ENCODE measurements around the gene NRCAM.

The NRCAM gene

GRCh38 chr7:108145401-108145800 lies 310.8 kb downstream of the NRCAM start:
- DNase-seq (ENCODE audit: extremely low spot score, insufficient read length, low read depth) = no peak
- no peak for FAIRE-seq

- FAIRE-seq = no peak
- no peak for DNase-seq (ENCODE audit: extremely low spot score, insufficient read length, low read depth)
Observed at GRCh38 chr7:108144931-108145330, 311.3 kb downstream of the NRCAM start.

GRCh38 chr7:108143658-108144420 lies 312.4 kb downstream of the NRCAM start:
- FAIRE-seq = no peak
- no peak for DNase-seq (ENCODE audit: extremely low spot score, insufficient read length, low read depth)

GRCh38 chr7:108142675-108143259 lies 313.5 kb downstream of the NRCAM start:
- FAIRE-seq (no peak), DNase-seq (ENCODE audit: extremely low spot score, insufficient read length, low read depth) (no peak)

GRCh38 chr7:108142180-108142579 lies 314.1 kb downstream of the NRCAM start:
- FAIRE-seq (no peak), DNase-seq (ENCODE audit: extremely low spot score, insufficient read length, low read depth) (no peak)

GRCh38 chr7:108140671-108141070 lies 315.6 kb downstream of the NRCAM start:
- DNase-seq (ENCODE audit: extremely low spot score, insufficient read length, low read depth) = no peak
- FAIRE-seq = no peak

- DNase-seq (ENCODE audit: extremely low spot score, insufficient read length, low read depth) = no peak
- no peak for FAIRE-seq
Observed at GRCh38 chr7:108138911-108139310, 317.3 kb downstream of the NRCAM start.

- FAIRE-seq (no peak), DNase-seq (ENCODE audit: extremely low spot score, insufficient read length, low read depth) (no peak)
Observed at GRCh38 chr7:108137993-108138392, 318.2 kb downstream of the NRCAM start.

- DNase-seq (ENCODE audit: extremely low spot score, insufficient read length, low read depth) = no peak
- no peak for FAIRE-seq
Observed at GRCh38 chr7:108137040-108137439, 319.2 kb downstream of the NRCAM start.

GRCh38 chr7:108136191-108136688 lies 320.0 kb downstream of the NRCAM start:
- FAIRE-seq = no peak

GRCh38 chr7:108135446-108136190 lies 320.6 kb downstream of the NRCAM start:
- peak; percentile 98 for FAIRE-seq
- peak; percentile 37 for DNase-seq (ENCODE audit: extremely low spot score, insufficient read length, low read depth)

More at GRCh38 chr7:108136191-108136688, 320.0 kb downstream of the NRCAM start:
- DNase-seq (ENCODE audit: extremely low spot score, insufficient read length, low read depth) = no peak

GRCh38 chr7:108134486-108134885 lies 321.8 kb downstream of the NRCAM start:
- FAIRE-seq (no peak), DNase-seq (ENCODE audit: extremely low spot score, insufficient read length, low read depth) (no peak)

GRCh38 chr7:108132551-108133265 lies 323.5 kb downstream of the NRCAM start:
- FAIRE-seq (no peak), DNase-seq (ENCODE audit: extremely low spot score, insufficient read length, low read depth) (no peak)

GRCh38 chr7:108130261-108130660 lies 326.0 kb downstream of the NRCAM start, which contains the start of gene LAMB4:
LAMB4 (minus strand) TSS chr7:108130361; CDS start chr7:108123164, 7,197 bp downstream.
- DNase-seq (ENCODE audit: extremely low spot score, insufficient read length, low read depth) (no peak), FAIRE-seq (no peak)

- FAIRE-seq = no peak
Observed at GRCh38 chr7:108129018-108129965, 326.9 kb downstream of the NRCAM start.

GRCh38 chr7:108128514-108128913 lies 327.7 kb downstream of the NRCAM start:
- FAIRE-seq = no peak
- no peak for DNase-seq (ENCODE audit: extremely low spot score, insufficient read length, low read depth)

More at GRCh38 chr7:108129018-108129965, 326.9 kb downstream of the NRCAM start:
- no peak for DNase-seq (ENCODE audit: extremely low spot score, insufficient read length, low read depth)

- FAIRE-seq = no peak
- DNase-seq (ENCODE audit: extremely low spot score, insufficient read length, low read depth) = no peak
Observed at GRCh38 chr7:108127461-108127860, 328.8 kb downstream of the NRCAM start.

GRCh38 chr7:108124820-108125219 lies 331.4 kb downstream of the NRCAM start:
- no peak for DNase-seq (ENCODE audit: extremely low spot score, insufficient read length, low read depth)
- FAIRE-seq = no peak

GRCh38 chr7:108122181-108122580 lies 334.1 kb downstream of the NRCAM start:
- DNase-seq (ENCODE audit: extremely low spot score, insufficient read length, low read depth) = no peak
- no peak for FAIRE-seq

Data from GM18507 (cell line).